HAP-1 (cell line): Measurements from ENCODE around the gene ILF3.
"Not testable (repeated sequence)": the region's sequence is repeated elsewhere in the genome, so short reads cannot be mapped to it uniquely, and the experiment has no call there.

Source experiments
- DNase-seq, 2 experiments: peaks; one replicate each; pipeline ENCODE4 v3.0.0-alpha.2; 2016 to 2020; ENCODE audit warnings: low spot score in 2 of 2
- H3K27me3 ChIP-seq: fragments of 250-450 bp; sonication (Bioruptor Pico); 2 replicates; pipeline ENCODE4 v1.5.1; 2020; ENCODE audit warnings: low read depth, mild to moderate bottlenecking, moderate library complexity
- H3K36me3 ChIP-seq: fragments of 250-450 bp; sonication (Bioruptor Pico); replicated peaks from 2 replicates; pipeline ENCODE4 v1.5.1; 2020; ENCODE audit warnings: mild to moderate bottlenecking
- H3K4me1 ChIP-seq: fragments of 250-450 bp; sonication (Bioruptor Pico); 2 replicates; pipeline ENCODE4 v1.5.1; 2020; ENCODE audit warnings: mild to moderate bottlenecking
- H3K4me3 ChIP-seq: fragments of 250-450 bp; sonication (Bioruptor Pico); 2 replicates; pipeline ENCODE4 v1.5.1; 2020; ENCODE audit warnings: mild to moderate bottlenecking, moderate library complexity
- H3K9me3 ChIP-seq: fragments of 250-450 bp; sonication (Bioruptor Pico); 2 replicates; pipeline ENCODE4 v1.5.1; 2020; ENCODE audit warnings: mild to moderate bottlenecking, moderate library complexity
- in situ Hi-C: fragments of 300-500 bp; cut with MboI; formaldehyde crosslinking; loops from 3 replicates; pipeline ENCODE4 v1.14.3; 2020; ENCODE audit warnings: low sequenced_read_pairs, inconsistent platforms, mixed read lengths

The ILF3 gene

GRCh38 chr19:10671922-10672321, 17.8 kb downstream of the ILF3 start:
- H3K4me3 ChIP-seq, H3K4me1 ChIP-seq, in situ Hi-C loops, H3K27me3 ChIP-seq, H3K9me3 ChIP-seq, DNase-seq: not testable (repeated sequence)
- H3K36me3 ChIP-seq = peaks cover 79% of the 10 kb centered on the region

- H3K27me3 ChIP-seq, in situ Hi-C loops, H3K9me3 ChIP-seq, DNase-seq, H3K4me3 ChIP-seq, H3K4me1 ChIP-seq: not testable (repeated sequence)
- peaks cover 90% of the 10 kb centered on the region for H3K36me3 ChIP-seq
Observed at GRCh38 chr19:10675214-10675613, 21.1 kb downstream of the ILF3 start.

- H3K36me3 ChIP-seq = peaks cover 91% of the 10 kb centered on the region
- in situ Hi-C loops = no loop called here
- H3K4me3 ChIP-seq = no peak overlapping the region
- no peaks in the 10 kb centered on the region for H3K9me3 ChIP-seq
- no peaks in the 10 kb centered on the region for H3K27me3 ChIP-seq
- no peak for DNase-seq
- H3K4me1 ChIP-seq = no peaks in the 10 kb centered on the region
Observed at GRCh38 chr19:10677751-10678150, 23.6 kb downstream of the ILF3 start.

- Histone ChIP-seq H3K4me1 (no peaks in the 10 kb centered on the region), H3K9me3 (no peaks in the 10 kb centered on the region), H3K36me3 (peaks cover 91% of the 10 kb centered on the region), H3K4me3 (no peak overlapping the region), H3K27me3 (no peaks in the 10 kb centered on the region)
- no peak for DNase-seq
- in situ Hi-C loops = no loop called here
Observed at GRCh38 chr19:10678813-10679212, 24.7 kb downstream of the ILF3 start.

GRCh38 chr19:10679743-10680142, 25.6 kb downstream of the ILF3 start:
- Histone ChIP-seq H3K27me3 (no peaks in the 10 kb centered on the region), H3K4me3 (no peak overlapping the region), H3K4me1 (no peaks in the 10 kb centered on the region), H3K36me3 (peaks cover 95% of the 10 kb centered on the region), H3K9me3 (no peaks in the 10 kb centered on the region)
- no peak for DNase-seq
- in situ Hi-C loops = no loop called here

GRCh38 chr19:10680545-10681135, 26.5 kb downstream of the ILF3 start:
- H3K36me3 ChIP-seq = peaks cover 95% of the 10 kb centered on the region
- in situ Hi-C loops = no loop called here
- no peak for DNase-seq

GRCh38 chr19:10681658-10682057, 27.5 kb downstream of the ILF3 start:
- H3K4me3 ChIP-seq = no peak overlapping the region
- no peak for DNase-seq
- H3K36me3 ChIP-seq = peaks cover 97% of the 10 kb centered on the region
- H3K9me3 ChIP-seq = no peaks in the 10 kb centered on the region
- H3K27me3 ChIP-seq = no peaks in the 10 kb centered on the region
- no peaks in the 10 kb centered on the region for H3K4me1 ChIP-seq
- in situ Hi-C loops = no loop called here

More at GRCh38 chr19:10680545-10681135, 26.5 kb downstream of the ILF3 start:
- Histone ChIP-seq H3K4me1 (no peaks in the 10 kb centered on the region), H3K9me3 (no peaks in the 10 kb centered on the region), H3K4me3 (no peak overlapping the region), H3K27me3 (no peaks in the 10 kb centered on the region)

- no peaks in the 10 kb centered on the region for H3K27me3 ChIP-seq
- no peak for DNase-seq
- peaks cover 95% of the 10 kb centered on the region for H3K36me3 ChIP-seq
- no peaks in the 10 kb centered on the region for H3K4me1 ChIP-seq
- no peak overlapping the region for H3K4me3 ChIP-seq
- H3K9me3 ChIP-seq = no peaks in the 10 kb centered on the region
- in situ Hi-C loops = no loop called here
Observed at GRCh38 chr19:10682397-10683063, 28.4 kb downstream of the ILF3 start.

GRCh38 chr19:10683064-10683426, 28.9 kb downstream of the ILF3 start:
- H3K9me3 ChIP-seq = no peaks in the 10 kb centered on the region
- peaks cover 95% of the 10 kb centered on the region for H3K36me3 ChIP-seq
- H3K4me1 ChIP-seq = no peaks in the 10 kb centered on the region
- no peaks in the 10 kb centered on the region for H3K27me3 ChIP-seq
- no peak overlapping the region for H3K4me3 ChIP-seq
- no peak for DNase-seq
- in situ Hi-C loops = no loop called here

- H3K36me3 ChIP-seq = peaks cover 95% of the 10 kb centered on the region
- in situ Hi-C loops = no loop called here
- no peaks in the 10 kb centered on the region for H3K27me3 ChIP-seq
- no peaks in the 10 kb centered on the region for H3K4me1 ChIP-seq
- DNase-seq = no peak
- H3K9me3 ChIP-seq = no peaks in the 10 kb centered on the region
- H3K4me3 ChIP-seq = no peak overlapping the region
Observed at GRCh38 chr19:10683582-10683981, 29.4 kb downstream of the ILF3 start.

GRCh38 chr19:10685210-10685609, 31.1 kb downstream of the ILF3 start:
- in situ Hi-C loops = no loop called here
- H3K4me1 ChIP-seq = no peaks in the 10 kb centered on the region
- no peak overlapping the region for H3K4me3 ChIP-seq
- H3K9me3 ChIP-seq = no peaks in the 10 kb centered on the region
- H3K36me3 ChIP-seq = peaks cover 95% of the 10 kb centered on the region
- no peak for DNase-seq
- H3K27me3 ChIP-seq = no peaks in the 10 kb centered on the region

GRCh38 chr19:10686193-10686592, 32.0 kb downstream of the ILF3 start:
- H3K36me3 ChIP-seq = peaks cover 95% of the 10 kb centered on the region
- H3K27me3 ChIP-seq = no peaks in the 10 kb centered on the region
- DNase-seq = no peak
- H3K4me1 ChIP-seq = no peaks in the 10 kb centered on the region
- H3K4me3 ChIP-seq = no peak overlapping the region
- no peaks in the 10 kb centered on the region for H3K9me3 ChIP-seq
- in situ Hi-C loops = no loop called here

- DNase-seq = no peak
- Histone ChIP-seq H3K4me1 (no peaks in the 10 kb centered on the region), H3K36me3 (peaks cover 92% of the 10 kb centered on the region), H3K9me3 (no peaks in the 10 kb centered on the region), H3K4me3 (no peak overlapping the region), H3K27me3 (no peaks in the 10 kb centered on the region)
- in situ Hi-C loops = no loop called here
Observed at GRCh38 chr19:10686661-10687517, 32.7 kb downstream of the ILF3 start.
